Osteoblast (primary cell): Measurements from ENCODE around the gene DCC. TPM values are rescaled to one million over a fixed set of nuclear protein-coding genes. Genes with fewer than 3 reads are reported as not detected.

Source experiments
- DNase-seq: peaks from one replicate; pipeline ENCODE4 v3.0.0; 2011; ENCODE audit warnings: low spot score, mixed read lengths; ENCODE audit not compliant: insufficient read length; ENCODE audit errors: missing footprints
- H2AFZ ChIP-seq: 2 replicates; pipeline ENCODE4 v1.6.0; 2011; ENCODE audit warnings: mild to moderate bottlenecking, low read length
- H3K27ac ChIP-seq: 2 replicates; pipeline ENCODE4 v1.5.1; 2011; ENCODE audit warnings: mild to moderate bottlenecking, low read depth, low read length, moderate library complexity
- H3K27me3 ChIP-seq: 2 replicates; pipeline ENCODE4 v1.6.0; 2012; ENCODE audit warnings: mild to moderate bottlenecking, control low read depth, inconsistent platforms, low read length, moderate library complexity; ENCODE audit not compliant: insufficient read depth
- H3K36me3 ChIP-seq: 2 replicates; pipeline ENCODE4 v1.5.1; 2011; ENCODE audit warnings: mild to moderate bottlenecking, low read length, control low read depth, moderate library complexity; ENCODE audit not compliant: insufficient read depth
- H3K4me1 ChIP-seq: 2 replicates; pipeline ENCODE4 v1.5.1; 2011; ENCODE audit warnings: mild to moderate bottlenecking, low read length, control low read depth, moderate library complexity; ENCODE audit not compliant: insufficient read depth
- H3K4me2 ChIP-seq: 2 replicates; pipeline ENCODE4 v1.6.0; 2011; ENCODE audit warnings: mild to moderate bottlenecking, low read length; ENCODE audit not compliant: insufficient read depth
- H3K4me3 ChIP-seq: fragments of 200-600 bp; sonication (generic); 3 replicates; pipeline ENCODE4 v1.5.1; 2012; ENCODE audit warnings: mild to moderate bottlenecking, low read length, inconsistent platforms; ENCODE audit not compliant: insufficient read depth
- H3K79me2 ChIP-seq: 2 replicates; pipeline ENCODE4 v1.6.0; 2012; ENCODE audit warnings: mild to moderate bottlenecking, low read length, control low read depth, inconsistent platforms; ENCODE audit not compliant: insufficient read depth
- H3K9me3 ChIP-seq: 2 replicates; pipeline ENCODE4 v1.5.1; 2011; ENCODE audit warnings: low read depth, low read length, control low read depth
- H4K20me1 ChIP-seq: 2 replicates; pipeline ENCODE4 v1.6.0; 2012; ENCODE audit warnings: mild to moderate bottlenecking, low read length, control low read depth; ENCODE audit not compliant: insufficient read depth
- CTCF ChIP-seq: IDR thresholded peaks from 2 replicates; pipeline ENCODE4 v1.5.1; 2011; ENCODE audit warnings: mild to moderate bottlenecking, low read depth, low read length, moderate library complexity; ENCODE audit errors: extremely low read depth
- total RNA-seq: library from RNA; depleted of rRNA; stranded (reverse); fragments of >200 nt; gene quantifications from 2 replicates; pipeline ENCODE4 v1.2.3, GENCODE V29; 2012

DCC gene
- total RNA-seq, 1 donor: not detected

- TF ChIP-seq CTCF: no peak
- Histone ChIP-seq H3K27ac (no peak overlapping the region), H3K4me1 (no peaks in the 10 kb centered on the region), H2AFZ (no peak overlapping the region), H3K79me2 (no peaks in the 10 kb centered on the region), H3K36me3 (no peaks in the 10 kb centered on the region), H3K27me3 (no peaks in the 10 kb centered on the region), H3K4me3 (no peak overlapping the region), H3K9me3 (no peaks in the 10 kb centered on the region), H4K20me1 (no peaks in the 10 kb centered on the region), H3K4me2 (no peak overlapping the region)
- DNase-seq: no peak
Measured at GRCh38 chr18:52602820-52603219, 262.8 kb downstream of the DCC start.

- H3K79me2 ChIP-seq: no peaks in the 10 kb centered on the region
- DNase-seq: no peak
Measured at GRCh38 chr18:52605345-52605744, 265.3 kb downstream of the DCC start.

GRCh38 chr18:52607985-52608384 is 268.0 kb downstream of the DCC start:
- Histone ChIP-seq H3K4me1 (no peaks in the 10 kb centered on the region), H3K27ac (no peak overlapping the region), H3K36me3 (no peaks in the 10 kb centered on the region), H2AFZ (no peak overlapping the region), H3K27me3 (no peaks in the 10 kb centered on the region), H3K4me3 (no peak overlapping the region), H3K4me2 (no peak overlapping the region), H4K20me1 (no peaks in the 10 kb centered on the region), H3K9me3 (peaks cover 2% of the 10 kb centered on the region), H3K79me2 (no peaks in the 10 kb centered on the region)
- no peak for TF ChIP-seq CTCF
- no peak for DNase-seq

More at GRCh38 chr18:52605345-52605744, 265.3 kb downstream of the DCC start:
- H2AFZ ChIP-seq: no peak overlapping the region
- H3K4me1 ChIP-seq: no peaks in the 10 kb centered on the region
- no peak for TF ChIP-seq CTCF
- H4K20me1 ChIP-seq: no peaks in the 10 kb centered on the region
- no peaks in the 10 kb centered on the region for H3K9me3 ChIP-seq
- H3K27ac ChIP-seq: no peak overlapping the region
- no peak overlapping the region for H3K4me2 ChIP-seq
- no peaks in the 10 kb centered on the region for H3K27me3 ChIP-seq
- no peaks in the 10 kb centered on the region for H3K36me3 ChIP-seq
- no peak overlapping the region for H3K4me3 ChIP-seq

- TF ChIP-seq CTCF: no peak
Measured at GRCh38 chr18:52610451-52611115, 270.6 kb downstream of the DCC start.

More at GRCh38 chr18:52610451-52611115, 270.6 kb downstream of the DCC start:
- no peaks in the 10 kb centered on the region for H3K4me1 ChIP-seq
- no peaks in the 10 kb centered on the region for H3K27me3 ChIP-seq
- H3K4me2 ChIP-seq: no peak overlapping the region
- no peak overlapping the region for H2AFZ ChIP-seq
- H3K36me3 ChIP-seq: no peaks in the 10 kb centered on the region
- no peaks in the 10 kb centered on the region for H3K79me2 ChIP-seq
- H3K4me3 ChIP-seq: no peak overlapping the region
- no peak overlapping the region for H3K27ac ChIP-seq
- no peak for DNase-seq
- H4K20me1 ChIP-seq: no peaks in the 10 kb centered on the region
- peaks cover 2% of the 10 kb centered on the region for H3K9me3 ChIP-seq
